Esophagus squamous epithelium (tissue), 5 donors: ENCODE data around the gene NHERF1. TPM values are rescaled to one million over a fixed set of nuclear protein-coding genes. Genes with fewer than 3 reads are reported as not detected.

ENCODE experiments used
- DNase-seq: peaks from one replicate; lab custom pipeline; 2025; lab: John Stamatoyannopoulos, UW
- H3K27ac ChIP-seq, 4 donors: fragments of 200-600 bp; sonication (generic); one replicate each; pipeline ENCODE4 v1.5.1; 2016 to 2019; ENCODE audit warnings: mild to moderate bottlenecking in 1 of 4
- H3K27me3 ChIP-seq, 4 donors: fragments of 200-600 bp; sonication (generic); 1 replicate in 3 of 4; 2 replicates in 1 of 4; pipeline versions ENCODE4 v1.5.1 to v1.6.0; 2017 to 2021; ENCODE audit warnings: antibody characterized with exemption in 1 of 4
- H3K36me3 ChIP-seq, 3 donors: fragments of 200-600 bp; sonication (generic); one replicate each; pipeline ENCODE4 v1.5.1; 2016 to 2019
- H3K4me1 ChIP-seq, 3 donors: fragments of 200-600 bp; sonication (generic); one replicate each; pipeline ENCODE4 v1.5.1; 2017 to 2019
- H3K4me3 ChIP-seq, 4 donors: fragments of 200-600 bp; sonication (generic); 1 replicate in 3 of 4; 2 replicates in 1 of 4; pipeline ENCODE4 v1.5.1; 2016 to 2019; ENCODE audit warnings: mild to moderate bottlenecking in 2 of 4, moderate library complexity in 1 of 4
- H3K9me3 ChIP-seq, 3 donors: fragments of 200-600 bp; sonication (generic); one replicate each; pipeline ENCODE4 v1.5.1; 2016 to 2019
- CTCF ChIP-seq, 6 experiments: fragments of 450-650 bp in 4 of 6; fragments of 200-600 bp in 2 of 6; sonication (generic) in 2 of 6; IDR thresholded peaks; one replicate each; pipeline ENCODE4 v1.5.1; 2016 to 2019; ENCODE audit warnings: antibody characterized with exemption in 6 of 6, mild to moderate bottlenecking in 4 of 6, moderate library complexity in 4 of 6
- POLR2A ChIP-seq, 4 donors: fragments of 450-650 bp; IDR thresholded peaks; one replicate each; pipeline ENCODE4 v1.6.1; 2017; ENCODE audit warnings: antibody characterized with exemption in 4 of 4, mild to moderate bottlenecking in 4 of 4, moderate library complexity in 3 of 4
- WGBS, 2 donors: methylation state at CpG; one replicate each; pipeline ENCODE4 v1.1.5; 2018; 5-methylcytosine and 5-hydroxymethylcytosine counted together
- intact Hi-C: fragments of 100-400 bp; cut with DNase I; formaldehyde crosslinking; loops from one replicate; pipeline ENCODE4 v1.15.0; 2022
- total RNA-seq, 4 donors: library from RNA; depleted of rRNA; stranded (reverse); fragments of >200 nt; gene quantifications; one replicate each; pipeline ENCODE4 v1.1.0, GENCODE V29; 2016
- donor health status: DM: yes; HTN: yes; CAD: no.

The NHERF1 gene
- total RNA-seq = 100 to 1,000 TPM; 214 to 483 (median 313) TPM

- DNase-seq = peak; percentile 71
- TF ChIP-seq CTCF (IDR thresholded peaks at IDR 0.05) (peak in 3 of 6 experiments; percentile 8 to 44 (median 16)), POLR2A (IDR thresholded peaks at IDR 0.05) (peak in 3 of 4 donors; percentile 95 to 98 (median 97))
- Histone ChIP-seq H3K4me1 (peaks cover 36 to 93% (median 53%) of the 10 kb centered on the region in 3 donors), H3K9me3 (no peaks in the 10 kb centered on the region), H3K36me3 (peaks cover 0 to 13% (median 0%) of the 10 kb centered on the region in 3 donors), H3K4me3 (peak within 1 kb of the TSS; percentile 86 to 99 (median 93)), H3K27ac (peak within 1 kb of the TSS; percentile 90 to 96 (median 94)), H3K27me3 (no peaks in the 10 kb centered on the region)
- intact Hi-C loops = no loop called here
- WGBS, 2 donors = 0% methylated on average over 7 of the region's 90 CpGs
Measured at GRCh38 chr17:74748529-74749278, at the start of gene NHERF1. Gene NHERF1, plus strand, starts transcription at chr17:74748628. Its CDS starts 219 bp downstream, at chr17:74748847.

- intact Hi-C loops = no loop called here
Measured at GRCh38 chr17:74699236-74699635, 49.2 kb upstream of the NHERF1 start.

GRCh38 chr17:74702116-74702871, 46.1 kb upstream of the NHERF1 start:
- TF ChIP-seq CTCF (IDR thresholded peaks at IDR 0.05) (no peak), POLR2A (IDR thresholded peaks at IDR 0.05) (no peak)
- intact Hi-C loops = no loop called here
- peaks cover 0 to 30% (median 0%) of the 10 kb centered on the region in 4 donors for H3K27me3 ChIP-seq
- no peaks in the 10 kb centered on the region for H3K9me3 ChIP-seq
- WGBS, 2 donors = 53 to 69% methylated on average over 4 to 8 of the region's 9 CpGs
- no peak for DNase-seq
- no peak overlapping the region for H3K4me3 ChIP-seq
- no peaks in the 10 kb centered on the region for H3K4me1 ChIP-seq
- no peaks in the 10 kb centered on the region for H3K36me3 ChIP-seq
- H3K27ac ChIP-seq = no peak overlapping the region

More at GRCh38 chr17:74699236-74699635, 49.2 kb upstream of the NHERF1 start:
- TF ChIP-seq POLR2A (IDR thresholded peaks at IDR 0.05) (no peak), CTCF (IDR thresholded peaks at IDR 0.05) (no peak)
- 80 to 84% methylated on average over 6 to 9 of the region's 9 CpGs for WGBS, 2 donors
- no peak overlapping the region for H3K4me3 ChIP-seq
- no peak overlapping the region for H3K27ac ChIP-seq
- H3K9me3 ChIP-seq = no peaks in the 10 kb centered on the region
- no peaks in the 10 kb centered on the region for H3K4me1 ChIP-seq
- no peak for DNase-seq
- peaks cover 0 to 40% (median 0%) of the 10 kb centered on the region in 4 donors for H3K27me3 ChIP-seq
- H3K36me3 ChIP-seq = no peaks in the 10 kb centered on the region

- no peaks in the 10 kb centered on the region for H3K4me1 ChIP-seq
- WGBS, 2 donors = 60 to 67% methylated on average over 1 of the region's 2 CpGs
- no peak for DNase-seq
- H3K4me3 ChIP-seq = no peak overlapping the region
- TF ChIP-seq CTCF (IDR thresholded peaks at IDR 0.05) = no peak
- no peak for TF ChIP-seq POLR2A (IDR thresholded peaks at IDR 0.05)
- H3K36me3 ChIP-seq = no peaks in the 10 kb centered on the region
- intact Hi-C loops = no loop called here
- no peaks in the 10 kb centered on the region for H3K9me3 ChIP-seq
- H3K27ac ChIP-seq = no peak overlapping the region
- peaks cover 0 to 24% (median 0%) of the 10 kb centered on the region in 4 donors for H3K27me3 ChIP-seq
Measured at GRCh38 chr17:74703311-74703710, 45.1 kb upstream of the NHERF1 start.

- H3K27me3 ChIP-seq = peaks cover 0 to 18% (median 0%) of the 10 kb centered on the region in 4 donors
- H3K27ac ChIP-seq = no peak overlapping the region
- no peak overlapping the region for H3K4me3 ChIP-seq
- WGBS, 2 donors = 81 to 91% methylated on average over 6 to 7 of the region's 8 CpGs
- no peaks in the 10 kb centered on the region for H3K9me3 ChIP-seq
- intact Hi-C loops = no loop called here
- TF ChIP-seq POLR2A (IDR thresholded peaks at IDR 0.05) = no peak
- TF ChIP-seq CTCF (IDR thresholded peaks at IDR 0.05) = no peak
- H3K36me3 ChIP-seq = no peaks in the 10 kb centered on the region
- no peak for DNase-seq
- no peaks in the 10 kb centered on the region for H3K4me1 ChIP-seq
Measured at GRCh38 chr17:74704544-74704943, 43.9 kb upstream of the NHERF1 start.
